MV-4-11 (cell line): ENCODE measurements around the gene RP9.

Experiments used
- DNase-seq: peaks from one replicate; lab custom pipeline; 2025; lab: John Stamatoyannopoulos, UW

RP9 gene

GRCh38 chr7:33109005-33109757 is at the start of gene RP9:
RP9 (minus strand) TSS chr7:33109404; CDS start chr7:33109372, 32 bp downstream.
- DNase-seq: peak; percentile 57

GRCh38 chr7:33157781-33158180 is 48.6 kb upstream of the RP9 start:
- DNase-seq: no peak

- DNase-seq: no peak
Observed at GRCh38 chr7:33157311-33157710, 48.1 kb upstream of the RP9 start.

GRCh38 chr7:33156441-33156840 is 47.2 kb upstream of the RP9 start:
- DNase-seq: no peak

- DNase-seq: no peak
Observed at GRCh38 chr7:33155811-33156210, 46.6 kb upstream of the RP9 start.

GRCh38 chr7:33152087-33152486 is 42.9 kb upstream of the RP9 start:
- no peak for DNase-seq

GRCh38 chr7:33145156-33145555 is 36.0 kb upstream of the RP9 start:
- DNase-seq: no peak

- DNase-seq: no peak
Observed at GRCh38 chr7:33143996-33144718, 35.0 kb upstream of the RP9 start.

- DNase-seq: no peak
Observed at GRCh38 chr7:33142585-33142984, 33.4 kb upstream of the RP9 start.

- no peak for DNase-seq
Observed at GRCh38 chr7:33137103-33137502, 27.9 kb upstream of the RP9 start.

GRCh38 chr7:33130184-33130583 is 21.0 kb upstream of the RP9 start:
- no peak for DNase-seq

GRCh38 chr7:33129806-33130153 is 20.6 kb upstream of the RP9 start:
- DNase-seq: no peak

GRCh38 chr7:33128990-33129805 is 20.0 kb upstream of the RP9 start, which contains the start of gene BBS9:
BBS9 (plus strand) TSS chr7:33129564; CDS start chr7:33146253, 16,689 bp downstream.
- peak; percentile 98 for DNase-seq

- DNase-seq: no peak
Observed at GRCh38 chr7:33128631-33128989, 19.4 kb upstream of the RP9 start.

- no peak for DNase-seq
Observed at GRCh38 chr7:33127085-33127484, 17.9 kb upstream of the RP9 start.

GRCh38 chr7:33118383-33118782 is 9.2 kb upstream of the RP9 start:
- no peak for DNase-seq

- peak; percentile 29 for DNase-seq
Observed at GRCh38 chr7:33114976-33115375, 5.8 kb upstream of the RP9 start.

GRCh38 chr7:33111614-33112013 is 2.4 kb upstream of the RP9 start:
- DNase-seq: no peak

- no peak for DNase-seq
Observed at GRCh38 chr7:33109758-33110238, 594 bp upstream of the RP9 start.

GRCh38 chr7:33108554-33109004 is 625 bp downstream of the RP9 start:
- DNase-seq: no peak

- DNase-seq: peak; percentile 22
Observed at GRCh38 chr7:33107136-33108066, 1.8 kb downstream of the RP9 start.
